HCT116 (cell line): ENCODE results near the gene RPL35A. TPM values are rescaled to one million over a fixed set of nuclear protein-coding genes. Genes with fewer than 3 reads are reported as not detected.
"Not testable (repeated sequence)": the region's sequence is repeated elsewhere in the genome, so short reads cannot be mapped to it uniquely, and the experiment has no call there.

Source experiments
- ATAC-seq: fragments of 200-7000 bp; cut with Tn5 transposase; 2 replicates; pipeline ENCODE4 v1.9.1; 2020; ENCODE audit warnings: mild to moderate bottlenecking, moderate library complexity
- BruUV-seq: library from RNA; stranded (reverse); fragments of 400-500 nt; replicated peaks from 2 replicates; lab custom pipeline; 2021; lab: Mats Ljungman, UMichigan
- CTCF ChIA-PET: fragments of 300-600 bp; sonication (Branson Sonifier 250); formaldehyde crosslinking; loops from one replicate; lab custom pipeline; 2021; ENCODE audit warnings: antibody characterized with exemption; lab: Charles Lee
- POLR2A ChIA-PET: fragments of 300-600, 350-600 bp; sonication (Branson Sonifier 250); formaldehyde crosslinking; loops from one replicate; lab custom pipeline; 2021; ENCODE audit warnings: antibody characterized with exemption; lab: Charles Lee
- RAD21 ChIA-PET, 2 experiments: fragments of 300-600 bp; sonication (Branson Sonifier 250); formaldehyde crosslinking; loops; one replicate each; lab custom pipeline; 2023; ENCODE audit warnings: low total read pairs in 2 of 2; ENCODE audit not compliant: uncharacterized antibody in 2 of 2, unreplicated experiment in 2 of 2, low non-redundant PET in 1 of 2; lab: Charles Lee
- DNase-seq: peaks from one replicate; pipeline ENCODE4 v3.0.0-alpha.2; 2010; ENCODE audit warnings: low read depth, low spot score
- H2AFZ ChIP-seq: fragments of 200-600 bp; shearing (Covaris generic), sonication (generic); 2 replicates; pipeline ENCODE4 v1.6.1; 2017; ENCODE audit warnings: low read depth, mixed run types, mixed read lengths, antibody characterized with exemption, low read length; ENCODE audit not compliant: poor library complexity, severe bottlenecking
- H3K27ac ChIP-seq: 2 replicates; pipeline ENCODE4 v1.5.1; 2012; ENCODE audit warnings: low read depth, low read length
- H3K27me3 ChIP-seq: fragments of 200-600 bp; sonication (generic); 2 replicates; pipeline ENCODE4 v1.6.1; 2016; ENCODE audit warnings: mixed run types, low read length, mixed read lengths; ENCODE audit not compliant: insufficient read depth
- H3K36me3 ChIP-seq, 2 experiments: fragments of 200-500 bp in 1 of 2; fragments of 200-600 bp in 1 of 2; sonication (Bioruptor generic) in 1 of 2; sonication (generic) in 1 of 2; 2 replicates each; pipeline versions ENCODE4 v1.5.1 to v1.6.1; 2014 to 2016; ENCODE audit warnings: low read length in 2 of 2, inconsistent platforms in 1 of 2, mixed read lengths in 1 of 2, mixed run types in 1 of 2; ENCODE audit not compliant: insufficient read depth in 2 of 2, control insufficient read depth in 1 of 2
- H3K4me1 ChIP-seq, 2 experiments: fragments of 200-600 bp in 1 of 2; sonication (generic) in 1 of 2; 2 replicates each; pipeline versions ENCODE4 v1.5.1 to v1.6.1; 2012 to 2017; ENCODE audit warnings: low read length in 2 of 2, inconsistent platforms in 1 of 2, mild to moderate bottlenecking in 1 of 2, mixed read lengths in 1 of 2, mixed run types in 1 of 2, moderate library complexity in 1 of 2; ENCODE audit not compliant: insufficient read depth in 2 of 2, control insufficient read depth in 1 of 2
- H3K4me2 ChIP-seq: fragments of 200-600 bp; sonication (generic); 2 replicates; pipeline ENCODE4 v1.6.1; 2017; ENCODE audit warnings: mixed run types, low read length, mixed read lengths
- H3K4me3 ChIP-seq, 2 experiments: fragments of 200-600 bp in 1 of 2; sonication (generic) in 1 of 2; replicated peaks in 1 of 2; 2 replicates each; pipeline ENCODE4 v1.5.1; 2011 to 2016; ENCODE audit warnings: low read length in 2 of 2, control low read depth in 1 of 2, low read depth in 1 of 2, mild to moderate bottlenecking in 1 of 2, mixed read lengths in 1 of 2, mixed run types in 1 of 2
- H3K79me2 ChIP-seq: fragments of 200-600 bp; sonication (generic); 2 replicates; pipeline ENCODE4 v1.6.1; 2017; ENCODE audit warnings: mild to moderate bottlenecking, mixed run types, low read length, moderate library complexity, mixed read lengths; ENCODE audit not compliant: insufficient read depth
- H3K9ac ChIP-seq: fragments of 200-600 bp; sonication (generic); 2 replicates; pipeline ENCODE4 v1.6.1; 2016; ENCODE audit warnings: low read length, mixed read lengths
- H3K9me2 ChIP-seq: fragments of 200-600 bp; sonication (generic), shearing (Covaris generic); 2 replicates; pipeline ENCODE4 v1.6.1; 2017; ENCODE audit warnings: mixed run types, mild to moderate bottlenecking, moderate library complexity; ENCODE audit not compliant: insufficient read depth
- H3K9me3 ChIP-seq, 2 experiments: fragments of 200-500 bp in 1 of 2; fragments of 200-600 bp in 1 of 2; sonication (Bioruptor generic) in 1 of 2; sonication (generic) in 1 of 2; 2 replicates each; pipeline ENCODE4 v1.6.1; 2014 to 2017; ENCODE audit warnings: low read length in 2 of 2, mixed read lengths in 2 of 2, inconsistent platforms in 1 of 2, low read depth in 1 of 2, mild to moderate bottlenecking in 1 of 2, mixed run types in 1 of 2, moderate library complexity in 1 of 2; ENCODE audit not compliant: control insufficient read depth in 1 of 2, insufficient read depth in 1 of 2
- H4K20me1 ChIP-seq: fragments of 200-600 bp; sonication (generic), shearing (Covaris generic); 2 replicates; pipeline ENCODE4 v1.6.1; 2017; ENCODE audit warnings: mixed run types, mild to moderate bottlenecking, moderate library complexity; ENCODE audit not compliant: insufficient read depth
- ATF3 ChIP-seq: IDR thresholded peaks from 2 replicates; pipeline ENCODE4 v1.6.1; 2012
- CBX3 ChIP-seq: IDR thresholded peaks from 2 replicates; pipeline ENCODE4 v1.6.1; 2012; ENCODE audit warnings: low read depth
- ELF1 ChIP-seq: IDR thresholded peaks from 2 replicates; pipeline ENCODE4 v1.6.1; 2012; ENCODE audit warnings: low read depth, borderline replicate concordance
- EZH2 ChIP-seq: fragments of 200-600 bp; sonication (generic); IDR thresholded peaks from 2 replicates; pipeline ENCODE4 v1.6.1; 2017; ENCODE audit warnings: antibody characterized with exemption, mixed run types
- FOSL1 ChIP-seq: IDR thresholded peaks from 2 replicates; pipeline ENCODE4 v1.6.1; 2012; ENCODE audit warnings: low read depth
- JUND ChIP-seq: IDR thresholded peaks from 2 replicates; pipeline ENCODE4 v1.6.1; 2012
- POLR2AphosphoS5 ChIP-seq: IDR thresholded peaks from 2 replicates; pipeline ENCODE4 v1.6.1; 2011; ENCODE audit warnings: mild to moderate bottlenecking, low read depth, low read length, moderate library complexity
- SP1 ChIP-seq: IDR thresholded peaks from 2 replicates; pipeline ENCODE4 v1.6.1; 2012; ENCODE audit warnings: low read depth
- SRF ChIP-seq: IDR thresholded peaks from 2 replicates; pipeline ENCODE4 v1.6.1; 2012; ENCODE audit warnings: low read depth
- ZNF274 ChIP-seq: fragments of 200-500 bp; sonication (Bioruptor generic); IDR thresholded peaks from 2 replicates; pipeline ENCODE4 v1.6.1; 2014; ENCODE audit warnings: mild to moderate bottlenecking, low read depth, low read length, inconsistent platforms
- intact Hi-C: fragments of 100-400 bp; cut with micrococcal nuclease; formaldehyde crosslinking; loops from 2 replicates; pipeline ENCODE4 v1.10.0; 2022
- total RNA-seq: library from RNA; stranded (reverse); gene quantifications from one replicate; pipeline ENCODE4 v1.2.1, GENCODE V29; 2021; ENCODE audit not compliant: unreplicated experiment

Gene RPL35A
- total RNA-seq, 1 experiment from 2014 or later: 1,465 TPM

GRCh38 chr3:197907196-197907595, 42.8 kb upstream of the RPL35A start:
- ATAC-seq (no peak), DNase-seq (no peak)
- H4K20me1 ChIP-seq: no peaks in the 10 kb centered on the region
- ChIA-PET CTCF (no interaction called here), RAD21 (no interaction called here), POLR2A (no interaction called here)
- no peak overlapping the region for H3K4me2 ChIP-seq
- no peaks in the 10 kb centered on the region for H3K9me3 ChIP-seq
- TF ChIP-seq EZH2 (no peak), POLR2AphosphoS5 (no peak), ELF1 (no peak), CBX3 (no peak), FOSL1 (no peak), ZNF274 (no peak), SRF (no peak), ATF3 (no peak), JUND (no peak), SP1 (no peak)
- no peak overlapping the region for H2AFZ ChIP-seq
- no peaks in the 10 kb centered on the region for H3K27me3 ChIP-seq
- H3K27ac ChIP-seq: no peak overlapping the region
- peaks cover 0 to 12% of the 10 kb centered on the region in 2 experiments; a peak in 3 of 4 replicates for H3K4me1 ChIP-seq
- BruUV-seq: no TSS peak
- no peak overlapping the region for H3K4me3 ChIP-seq
- intact Hi-C loops: loop anchor here (5.0 kb wide), 1 partner anchor 180 kb away; no protein-coding TSS in a partner anchor
- H3K79me2 ChIP-seq: no peaks in the 10 kb centered on the region
- no peak overlapping the region for H3K9ac ChIP-seq
- no peaks in the 10 kb centered on the region for H3K36me3 ChIP-seq
- H3K9me2 ChIP-seq: no peaks in the 10 kb centered on the region

GRCh38 chr3:197908550-197908949, 41.4 kb upstream of the RPL35A start:
- BruUV-seq, H3K4me2 ChIP-seq, H3K36me3 ChIP-seq, ATAC-seq, H3K9me2 ChIP-seq, POLR2A ChIA-PET, H3K79me2 ChIP-seq, RAD21 ChIA-PET, H3K4me3 ChIP-seq, H3K9me3 ChIP-seq, H3K27ac ChIP-seq, H3K27me3 ChIP-seq, H3K9ac ChIP-seq, CTCF ChIA-PET, H2AFZ ChIP-seq, H4K20me1 ChIP-seq, DNase-seq: not testable (repeated sequence)
- intact Hi-C loops: loop anchor here (5.0 kb wide), 1 partner anchor 179 kb away; no protein-coding TSS in a partner anchor
- peaks cover 0 to 12% of the 10 kb centered on the region in 2 experiments; a peak in 3 of 4 replicates for H3K4me1 ChIP-seq
